Lower lobe of right lung (tissue), 2 donors: ENCODE results near the gene SSBP4. TPM values are rescaled to one million over a fixed set of nuclear protein-coding genes. Genes with fewer than 3 reads are reported as not detected.
"Not testable (repeated sequence)": the region's sequence is repeated elsewhere in the genome, so short reads cannot be mapped to it uniquely, and the experiment has no call there.

Experiments
- ATAC-seq, 2 donors: fragments of 200-7000 bp; cut with Tn5 transposase; one replicate each; pipeline ENCODE4 v1.9.1; 2020 to 2022; ENCODE audit warnings: mild to moderate bottlenecking in 2 of 2, moderate library complexity in 2 of 2
- DNase-seq: peaks from one replicate; pipeline ENCODE4 v3.0.0-alpha.2; 2020
- H3K27ac ChIP-seq: fragments of 200-600 bp; one replicate; pipeline ENCODE4 v1.8.0; 2022
- H3K27me3 ChIP-seq: fragments of 200-600 bp; one replicate; pipeline ENCODE4 v1.8.0; 2022; ENCODE audit warnings: low read depth
- H3K36me3 ChIP-seq: fragments of 200-600 bp; one replicate; pipeline ENCODE4 v1.8.0; 2022; ENCODE audit warnings: mild to moderate bottlenecking
- H3K4me1 ChIP-seq: fragments of 200-600 bp; one replicate; pipeline ENCODE4 v1.8.0; 2022
- H3K4me3 ChIP-seq: fragments of 200-600 bp; one replicate; pipeline ENCODE4 v1.8.0; 2022; ENCODE audit warnings: mild to moderate bottlenecking
- H3K9me3 ChIP-seq: fragments of 200-600 bp; one replicate; pipeline ENCODE4 v1.8.0; 2022
- CTCF ChIP-seq: fragments of 200-600 bp; IDR thresholded peaks from one replicate; pipeline ENCODE4 v1.8.0; 2022; ENCODE audit warnings: antibody characterized with exemption, mild to moderate bottlenecking
- intact Hi-C: fragments of 100-400 bp; cut with DNase I; formaldehyde crosslinking; loops from one replicate; pipeline ENCODE4 v1.11.0; 2022
- total RNA-seq: library from RNA; stranded (reverse); fragmentation: NEBNext Ultra II Directional; extraction: Animal tissue kit (Norgen Biotek cat#: 25700); gene quantifications from one replicate; pipeline ENCODE4 v1.2.1, GENCODE V29; 2021
- donor health status: DM: no; HTN: yes; CAD: no; lungs with severe emphysema.

SSBP4 gene
- total RNA-seq, 1 donor from 2014 or later, result 65.6 TPM

GRCh38 chr19:18399008-18399407, 20.2 kb upstream of the SSBP4 start:
- DNase-seq (no peak), ATAC-seq (peak; percentile 59 to 67)
- TF ChIP-seq CTCF, result no peak
- H3K36me3 ChIP-seq, result no peaks in the 10 kb centered on the region
- no peak overlapping the region for H3K27ac ChIP-seq
- H3K27me3 ChIP-seq, result peaks cover 19% of the 10 kb centered on the region
- intact Hi-C loops, result loop anchor here (10.0 kb wide), 1 partner anchor 54 kb away; the partner anchor contains the start of gene PGPEP1
- H3K4me1 ChIP-seq, result peaks cover 22% of the 10 kb centered on the region
- no peaks in the 10 kb centered on the region for H3K9me3 ChIP-seq
- H3K4me3 ChIP-seq, result no peak overlapping the region

- DNase-seq (peak; percentile 86), ATAC-seq (peak; percentile 77 to 89)
- intact Hi-C loops, result no loop called here
- Histone ChIP-seq H3K27ac (no peak overlapping the region), H3K9me3 (no peaks in the 10 kb centered on the region), H3K36me3 (no peaks in the 10 kb centered on the region), H3K27me3 (peaks cover 14% of the 10 kb centered on the region), H3K4me3 (no peak overlapping the region), H3K4me1 (peaks cover 21% of the 10 kb centered on the region)
- peak; percentile 30 for TF ChIP-seq CTCF
Observed at GRCh38 chr19:18401580-18402112, 17.6 kb upstream of the SSBP4 start.

GRCh38 chr19:18402455-18403248, 16.5 kb upstream of the SSBP4 start:
- ATAC-seq, H3K27me3 ChIP-seq, intact Hi-C loops, H3K36me3 ChIP-seq, H3K9me3 ChIP-seq, DNase-seq, H3K4me3 ChIP-seq: not testable (repeated sequence)
- Histone ChIP-seq H3K4me1 (peaks cover 11% of the 10 kb centered on the region), H3K27ac (peak overlapping the region; percentile 3)

- intact Hi-C loops, DNase-seq, ATAC-seq, H3K27me3 ChIP-seq, H3K4me1 ChIP-seq, H3K27ac ChIP-seq, H3K4me3 ChIP-seq, H3K9me3 ChIP-seq, H3K36me3 ChIP-seq: not testable (repeated sequence)
Observed at GRCh38 chr19:18405754-18406153, 13.4 kb upstream of the SSBP4 start.

GRCh38 chr19:18406749-18407148, 12.4 kb upstream of the SSBP4 start:
- no peak for DNase-seq
- intact Hi-C loops, result no loop called here
- Histone ChIP-seq H3K27me3 (no peaks in the 10 kb centered on the region), H3K4me1 (no peaks in the 10 kb centered on the region), H3K36me3 (no peaks in the 10 kb centered on the region), H3K4me3 (no peak overlapping the region), H3K27ac (no peak overlapping the region), H3K9me3 (no peaks in the 10 kb centered on the region)
- TF ChIP-seq CTCF, result no peak
- no peak for ATAC-seq

DNA sequence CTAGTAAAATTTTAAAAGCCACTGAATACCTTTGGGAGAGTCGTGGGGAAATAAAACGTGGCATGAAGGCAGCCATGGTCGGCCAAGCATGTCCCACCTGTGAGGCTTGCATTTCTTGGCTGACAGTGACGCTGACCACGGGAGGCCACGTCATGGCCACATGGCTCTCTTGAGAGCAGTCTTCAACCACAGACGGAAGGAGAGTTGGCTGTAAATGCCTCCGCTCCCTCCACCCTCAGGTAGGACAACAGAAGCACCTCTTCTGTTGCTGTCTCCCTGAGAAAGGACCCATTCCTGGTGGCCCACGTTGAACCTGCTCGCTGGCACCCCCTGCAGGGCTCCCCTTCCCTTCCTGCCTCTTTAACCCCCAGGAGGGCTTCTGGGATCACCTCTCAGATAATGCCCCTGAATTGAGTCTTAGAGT, 11.1 kb upstream of the SSBP4 start:
- Histone ChIP-seq H3K36me3 (no peaks in the 10 kb centered on the region), H3K4me1 (no peaks in the 10 kb centered on the region), H3K4me3 (no peak overlapping the region), H3K27me3 (no peaks in the 10 kb centered on the region), H3K27ac (no peak overlapping the region), H3K9me3 (no peaks in the 10 kb centered on the region)
- DNase-seq (peak; percentile 75), ATAC-seq (peak; percentile 60 to 71)
- peak; percentile 57 for TF ChIP-seq CTCF
- intact Hi-C loops, result no loop called here
